Lower leg skin (tissue), 3 donors: ENCODE data around the gene DLGAP4.

Source experiments
- POLR2A ChIP-seq, 2 donors: fragments of 450-650 bp; IDR thresholded peaks; one replicate each; pipeline ENCODE4 v1.6.1; 2016 to 2017; ENCODE audit warnings: antibody characterized with exemption in 2 of 2, mild to moderate bottlenecking in 1 of 2, moderate library complexity in 1 of 2
- TF ChIP-seq, protein P1 (sequence below), 3 donors: fragments of 450-650 bp; IDR thresholded peaks; one replicate each; pipeline ENCODE4 v1.5.1; 2016; ENCODE audit warnings: antibody characterized with exemption in 3 of 3, mild to moderate bottlenecking in 3 of 3, moderate library complexity in 2 of 3

GRCh38 chr20:36390269-36390668, 84.1 kb downstream of the DLGAP4 start:
- TF ChIP-seq, protein P1, sequence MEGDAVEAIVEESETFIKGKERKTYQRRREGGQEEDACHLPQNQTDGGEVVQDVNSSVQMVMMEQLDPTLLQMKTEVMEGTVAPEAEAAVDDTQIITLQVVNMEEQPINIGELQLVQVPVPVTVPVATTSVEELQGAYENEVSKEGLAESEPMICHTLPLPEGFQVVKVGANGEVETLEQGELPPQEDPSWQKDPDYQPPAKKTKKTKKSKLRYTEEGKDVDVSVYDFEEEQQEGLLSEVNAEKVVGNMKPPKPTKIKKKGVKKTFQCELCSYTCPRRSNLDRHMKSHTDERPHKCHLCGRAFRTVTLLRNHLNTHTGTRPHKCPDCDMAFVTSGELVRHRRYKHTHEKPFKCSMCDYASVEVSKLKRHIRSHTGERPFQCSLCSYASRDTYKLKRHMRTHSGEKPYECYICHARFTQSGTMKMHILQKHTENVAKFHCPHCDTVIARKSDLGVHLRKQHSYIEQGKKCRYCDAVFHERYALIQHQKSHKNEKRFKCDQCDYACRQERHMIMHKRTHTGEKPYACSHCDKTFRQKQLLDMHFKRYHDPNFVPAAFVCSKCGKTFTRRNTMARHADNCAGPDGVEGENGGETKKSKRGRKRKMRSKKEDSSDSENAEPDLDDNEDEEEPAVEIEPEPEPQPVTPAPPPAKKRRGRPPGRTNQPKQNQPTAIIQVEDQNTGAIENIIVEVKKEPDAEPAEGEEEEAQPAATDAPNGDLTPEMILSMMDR (IDR thresholded peaks at IDR 0.05): no peak
- no peak for TF ChIP-seq POLR2A (IDR thresholded peaks at IDR 0.05)
